H4 (cell line): ENCODE data around the gene SFSWAP. TPM values are rescaled to one million over a fixed set of nuclear protein-coding genes. Genes with fewer than 3 reads are reported as not detected.
"Not testable (repeated sequence)": the region's sequence is repeated elsewhere in the genome, so short reads cannot be mapped to it uniquely, and the experiment has no call there.

Experiments
- DNase-seq: peaks from one replicate; pipeline ENCODE4 v3.0.0-alpha.2; 2015; ENCODE audit warnings: low spot score
- total RNA-seq: library from RNA; depleted of rRNA; stranded (reverse); fragments of >200 nt; shearing (Covaris generic); gene quantifications from 2 replicates; pipeline ENCODE4 v1.2.3, GENCODE V29; 2014

The SFSWAP gene
- total RNA-seq, 1 experiment from 2014 or later: 20.0 TPM

DNA sequence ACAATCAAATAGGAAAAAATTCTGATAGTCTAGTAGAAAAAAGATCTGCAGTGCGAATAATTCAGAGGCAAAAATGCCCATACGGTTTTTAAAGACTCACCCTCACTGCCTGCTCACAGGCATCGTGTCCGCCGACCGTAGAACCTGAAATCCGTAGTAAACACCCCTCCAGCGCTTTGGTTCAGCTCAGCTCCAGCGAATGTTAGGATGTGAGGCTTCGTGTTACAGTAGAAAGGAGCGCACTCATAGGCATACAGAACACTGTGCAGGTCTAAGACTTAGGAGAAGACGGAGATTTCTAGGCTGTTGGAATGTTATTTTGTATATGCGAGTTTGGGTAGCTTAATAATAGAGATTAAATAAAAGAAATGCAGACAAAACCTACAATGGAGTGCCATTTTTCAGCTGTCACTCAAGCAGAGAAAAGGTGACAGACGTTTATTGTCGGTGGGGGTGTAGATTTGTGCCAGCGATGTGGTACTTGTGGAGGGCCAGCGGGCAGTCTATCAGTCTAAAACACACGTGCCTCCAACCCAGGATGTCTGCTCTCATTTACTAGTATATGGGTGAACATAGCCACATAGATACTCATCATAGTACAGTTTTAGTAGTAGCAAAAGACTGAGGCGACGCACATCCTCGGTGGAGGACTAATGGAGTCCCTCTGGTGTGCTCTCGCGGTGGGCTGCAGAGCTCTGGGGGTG is 25.7 kb downstream of the SFSWAP start:
- DNase-seq: no peak

DNA sequence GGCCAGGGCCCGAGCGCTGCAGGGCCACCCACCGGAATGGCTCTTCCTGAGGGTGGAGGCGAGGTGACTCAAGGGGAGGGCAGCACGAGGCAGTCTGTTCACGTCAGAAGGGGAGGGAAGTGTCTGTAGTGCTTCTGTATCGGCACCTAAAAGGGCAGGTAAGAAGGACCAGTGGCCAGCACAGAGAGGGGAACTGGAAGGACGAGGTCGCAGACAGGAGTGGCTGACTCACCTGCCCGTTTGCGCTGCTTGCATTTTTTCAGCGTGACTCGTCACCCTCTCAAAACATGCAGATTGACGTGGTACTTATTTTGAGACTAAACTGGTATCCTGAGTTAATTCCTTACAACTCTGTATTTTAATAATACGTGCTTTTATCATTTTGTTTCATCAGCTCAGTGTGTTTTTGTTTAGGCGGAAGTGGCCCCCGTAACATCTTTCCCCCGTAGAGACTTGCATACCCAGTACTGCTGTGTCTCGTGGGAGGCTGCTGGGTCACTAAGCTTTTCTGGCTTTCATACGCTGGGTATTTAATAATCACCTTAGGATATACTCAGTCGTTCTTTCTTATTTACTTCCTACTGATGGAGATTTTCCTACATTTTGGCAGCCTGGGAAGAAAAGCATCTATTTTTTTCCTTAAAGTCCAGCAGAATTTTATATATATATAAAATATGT is 26.4 kb downstream of the SFSWAP start:
- DNase-seq: peak; percentile 29

DNA sequence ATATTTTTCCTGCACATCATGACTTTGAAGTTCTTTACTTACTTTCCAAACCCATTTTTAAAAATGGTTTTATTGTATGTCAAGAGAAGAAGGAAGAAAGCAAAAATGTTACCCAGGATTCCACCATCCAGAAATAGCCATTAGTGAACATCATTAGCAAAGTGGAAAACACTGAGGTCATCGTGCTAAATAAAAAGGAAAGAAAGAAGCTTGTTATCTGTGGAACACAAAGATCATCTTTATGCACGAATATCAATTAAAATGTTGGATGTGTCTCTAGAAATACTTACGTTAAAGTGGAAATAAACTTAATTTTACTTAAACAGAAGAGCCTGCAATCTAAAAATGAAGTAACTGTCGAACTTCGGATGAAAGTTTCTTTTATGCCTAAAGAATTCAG is 27.3 kb downstream of the SFSWAP start:
- no peak for DNase-seq

- DNase-seq: no peak
Observed at GRCh38 chr12:131740626-131741025, 29.7 kb downstream of the SFSWAP start.

- not testable (repeated sequence) for DNase-seq
Observed at GRCh38 chr12:131742761-131743160, 31.9 kb downstream of the SFSWAP start.

DNA sequence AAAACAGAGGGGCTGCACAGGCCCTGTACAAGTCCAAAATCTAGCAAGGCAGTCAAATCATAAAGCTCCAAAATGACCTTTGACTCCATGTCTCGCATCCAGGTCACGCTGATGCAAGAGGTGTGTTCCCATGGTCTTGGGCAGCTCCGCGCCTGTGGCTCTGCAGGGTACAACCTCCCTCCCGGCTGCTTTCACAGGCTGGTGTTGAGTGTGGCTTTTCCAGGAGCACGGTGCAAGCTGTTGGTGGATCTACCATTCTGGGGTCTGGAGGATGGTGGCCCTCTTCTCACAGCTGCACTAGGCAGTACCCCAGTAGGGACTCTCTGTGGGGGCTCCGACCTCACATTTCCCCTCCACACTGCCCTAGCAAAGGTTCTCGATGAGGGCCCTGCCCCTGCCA is 32.5 kb downstream of the SFSWAP start:
- DNase-seq: not testable (repeated sequence)

GRCh38 chr12:131743880-131744279 is 33.0 kb downstream of the SFSWAP start:
- not testable (repeated sequence) for DNase-seq

DNA sequence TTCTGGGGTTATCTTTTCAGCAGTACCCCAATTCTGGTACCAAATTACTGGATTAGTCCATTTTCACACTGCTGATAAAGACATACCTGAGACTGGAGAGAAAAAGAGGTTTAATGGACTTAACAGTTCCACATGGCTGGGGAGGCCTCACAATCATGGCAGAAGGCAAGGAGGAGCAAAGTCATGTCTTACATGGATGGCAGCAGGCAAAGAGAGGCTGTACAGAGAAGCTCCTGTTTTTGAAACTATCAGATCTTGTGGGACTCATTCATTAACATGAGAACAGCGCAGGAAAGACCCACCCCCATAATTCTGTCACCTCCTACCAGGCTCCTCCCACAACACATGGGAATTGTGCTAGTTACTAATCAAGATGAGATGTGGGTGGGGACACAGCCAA is 33.8 kb downstream of the SFSWAP start:
- not testable (repeated sequence) for DNase-seq

DNA sequence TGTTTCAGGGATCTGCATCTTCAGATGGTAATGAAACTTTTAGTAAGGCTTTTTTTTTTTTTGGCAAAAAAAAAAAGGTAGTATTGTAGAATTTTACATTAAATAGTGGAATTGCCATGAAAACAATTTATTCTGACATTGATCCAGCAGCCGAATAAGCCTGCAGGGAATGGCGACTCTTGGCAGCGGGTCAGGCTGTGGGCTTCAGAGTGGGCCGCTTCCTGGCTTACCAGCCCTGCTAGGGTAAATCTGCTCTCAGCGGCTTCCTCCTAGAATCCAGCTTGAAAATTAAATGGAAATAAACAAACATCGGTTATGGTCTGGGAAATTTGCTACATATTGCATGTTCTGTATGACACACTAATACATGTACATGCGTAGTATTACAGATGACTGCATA is 34.8 kb downstream of the SFSWAP start:
- no peak for DNase-seq

DNA sequence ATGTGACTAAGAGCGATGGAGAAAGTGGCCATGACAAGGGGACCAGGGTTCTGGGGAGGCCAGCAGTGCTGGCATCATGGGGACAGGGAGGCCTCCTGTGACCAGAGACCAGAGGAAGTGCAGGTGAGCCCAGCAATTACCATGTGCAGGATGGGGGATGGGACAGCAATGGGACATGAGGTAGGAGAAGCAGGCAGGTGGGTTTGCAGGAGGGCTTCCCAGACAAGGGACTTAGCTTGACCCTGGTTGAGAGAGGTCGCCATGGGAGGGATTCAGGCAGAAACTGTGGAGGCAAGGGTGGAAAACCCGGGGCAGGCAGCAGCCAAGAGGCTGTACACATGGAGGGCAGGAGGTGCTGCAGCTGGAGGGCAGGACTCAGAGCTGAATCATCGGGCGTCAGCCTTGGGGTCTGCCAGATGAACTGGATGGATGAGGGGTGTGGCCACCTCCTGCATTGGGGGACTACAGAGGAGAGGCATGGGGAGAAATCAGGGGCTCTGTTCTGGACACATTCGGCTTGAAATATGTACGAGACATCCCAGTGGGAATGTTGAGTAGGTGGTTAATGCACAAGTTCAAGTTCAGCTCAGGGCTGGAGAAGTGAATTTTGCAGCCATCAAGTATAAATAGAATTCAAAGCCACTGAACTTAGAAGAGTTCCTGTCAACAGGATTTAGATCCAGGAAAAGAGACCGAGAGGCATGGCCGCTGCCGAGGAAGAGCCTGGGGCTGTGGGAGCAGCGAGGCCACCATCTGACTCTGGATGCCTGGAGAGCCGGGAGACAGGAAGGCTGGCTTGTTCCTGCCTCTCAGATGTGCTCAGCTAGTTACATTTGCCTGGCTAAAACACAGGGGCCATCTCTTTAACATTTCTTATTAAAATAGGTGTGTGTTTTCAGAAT is 36.6 kb downstream of the SFSWAP start:
- DNase-seq: no peak

DNA sequence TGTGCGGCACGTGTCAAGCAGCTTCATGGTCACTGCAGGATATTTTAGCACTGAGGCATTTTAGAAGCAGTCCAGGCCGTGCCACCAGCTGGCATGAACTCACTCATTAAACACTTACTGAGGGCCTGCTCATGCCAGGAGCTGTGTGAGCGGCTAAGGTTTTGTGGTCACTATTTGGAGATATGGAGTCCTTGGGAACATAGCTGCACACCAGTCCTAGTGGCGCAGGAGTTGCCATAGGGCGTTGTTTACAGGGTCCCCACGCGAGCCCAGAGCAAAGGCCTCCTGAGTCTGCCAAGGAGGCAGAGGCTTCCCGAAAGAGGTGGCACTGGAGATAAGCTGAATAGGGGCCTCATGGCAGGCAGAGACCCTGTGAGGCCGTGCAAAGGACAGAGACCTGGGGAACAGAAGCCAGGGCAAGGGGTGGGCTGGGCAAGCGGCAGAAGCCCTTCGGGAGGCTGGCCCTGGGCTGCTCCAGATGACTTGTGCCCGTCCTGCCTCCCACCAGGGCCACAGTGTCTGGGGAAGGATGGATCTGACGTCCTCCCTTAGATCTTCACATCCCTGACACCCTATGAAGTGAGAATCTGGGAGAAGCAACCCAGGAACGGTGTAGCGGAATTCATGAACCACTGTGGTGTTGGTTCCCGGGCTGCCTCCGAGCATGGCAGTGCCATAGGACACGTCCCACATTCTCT is 38.9 kb downstream of the SFSWAP start:
- DNase-seq: no peak

GRCh38 chr12:131751335-131751734 is 40.4 kb downstream of the SFSWAP start:
- DNase-seq: no peak

GRCh38 chr12:131752451-131752850 is 41.6 kb downstream of the SFSWAP start:
- no peak for DNase-seq

- DNase-seq: no peak
Observed at GRCh38 chr12:131753005-131753404, 42.1 kb downstream of the SFSWAP start.

GRCh38 chr12:131753757-131754156 is 42.9 kb downstream of the SFSWAP start:
- DNase-seq: no peak

DNA sequence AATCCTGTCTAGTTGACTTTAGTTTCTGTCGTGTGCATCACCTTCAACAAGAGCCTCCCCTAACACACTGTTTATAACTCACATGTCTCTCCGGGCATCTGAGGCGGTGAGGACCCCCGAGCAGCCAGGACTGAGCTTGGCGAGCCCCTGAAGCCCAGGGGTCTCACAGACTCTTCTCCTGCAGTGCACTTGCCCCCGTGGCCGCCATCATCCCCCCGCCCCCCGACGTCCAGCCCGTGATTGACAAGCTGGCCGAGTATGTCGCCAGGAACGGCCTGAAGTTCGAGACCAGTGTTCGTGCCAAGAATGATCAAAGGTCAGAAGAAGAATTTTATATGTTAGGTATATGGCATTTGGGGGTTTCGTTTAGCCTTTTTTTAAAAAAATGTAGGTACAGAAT is 43.3 kb downstream of the SFSWAP start:
- DNase-seq: no peak

- DNase-seq: peak; percentile 55
Observed at GRCh38 chr12:131755305-131756113, 44.6 kb downstream of the SFSWAP start.

DNA sequence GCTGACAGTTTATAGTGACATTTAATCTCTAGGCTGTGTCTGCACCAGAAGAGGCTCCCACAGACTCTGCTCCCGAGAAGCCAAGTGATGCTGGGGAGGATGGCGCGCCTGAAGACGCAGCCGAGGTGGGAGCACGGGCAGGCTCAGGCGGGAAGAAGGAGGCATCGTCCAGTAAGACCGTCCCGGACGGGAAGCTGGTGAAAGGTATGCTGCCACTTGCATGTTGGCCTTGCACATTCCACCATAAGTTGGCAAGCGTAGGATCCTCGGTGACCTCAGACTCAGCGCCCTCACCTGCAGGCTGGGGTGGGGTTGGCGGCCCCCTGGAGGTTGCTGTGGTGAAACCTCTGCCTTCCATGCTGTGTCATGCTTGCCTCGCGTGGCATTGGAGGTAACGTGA is 45.6 kb downstream of the SFSWAP start:
- DNase-seq: no peak

DNA sequence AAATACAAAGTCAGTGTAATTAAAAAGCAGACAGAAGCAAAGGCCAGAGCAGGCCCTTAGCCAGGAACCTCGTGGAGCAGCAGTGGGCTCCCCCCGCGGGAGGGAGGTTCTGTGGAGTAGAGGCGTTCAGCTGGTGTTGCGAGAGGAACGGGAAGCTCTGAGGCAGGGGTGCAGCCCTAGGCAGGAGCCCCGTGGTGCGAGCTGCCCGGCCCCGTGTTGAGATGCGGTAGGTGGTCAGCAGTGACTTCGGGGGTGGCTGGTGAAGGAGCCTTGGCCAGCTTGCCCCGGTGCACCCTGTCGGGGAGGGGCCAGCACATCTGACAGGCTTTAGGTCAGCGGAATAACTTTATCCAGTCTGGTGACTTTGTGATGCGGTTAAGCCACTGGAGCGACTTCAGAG is 46.2 kb downstream of the SFSWAP start:
- DNase-seq: no peak

DNA sequence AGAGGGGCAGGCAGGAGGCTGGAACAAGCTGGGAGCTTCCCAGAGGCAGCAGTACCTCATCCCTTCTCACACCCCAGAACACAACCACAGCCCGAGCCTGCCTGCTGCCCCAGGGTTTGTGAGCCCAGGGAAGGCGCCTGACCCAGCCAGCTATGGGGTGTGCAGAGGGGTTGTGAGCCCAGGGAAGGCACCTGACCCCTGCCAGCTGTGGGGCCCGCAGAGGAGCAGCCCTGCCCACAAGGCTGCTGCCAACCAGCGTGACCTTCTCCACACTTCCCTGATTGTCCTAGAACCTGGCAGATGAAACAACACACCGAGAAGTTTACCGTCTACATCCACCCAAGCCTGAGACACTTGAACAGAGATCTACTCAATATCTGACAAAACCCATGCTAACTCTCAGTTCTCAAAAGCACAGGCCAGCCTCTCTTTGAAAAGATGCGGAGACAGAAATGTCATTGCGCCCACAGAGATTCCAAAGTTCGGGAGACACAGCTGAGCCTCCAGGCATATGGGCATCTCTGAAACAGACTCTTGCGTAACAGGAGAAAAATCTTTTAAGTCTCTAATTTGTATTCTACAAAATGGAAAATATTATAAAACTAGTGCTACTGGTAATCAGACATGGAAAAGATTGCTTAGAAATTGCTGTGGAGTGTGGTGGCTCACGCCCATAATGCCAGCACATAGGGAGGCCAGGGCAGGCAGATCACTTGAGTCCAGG is 47.3 kb downstream of the SFSWAP start:
- no peak for DNase-seq
